ENCODE data around the gene RPGRIP1L. TPM values are rescaled to one million over a fixed set of nuclear protein-coding genes. Genes with fewer than 3 reads are reported as not detected.

The RPGRIP1L gene
- total and polyA plus RNA-seq, 2 of the 13 experiments (the other 11 are each of a cell fraction or from before 2014, with no cell fraction given) = 5.0 to 13.5 TPM

- TF ChIP-seq YEATS4 (CRISPR knock-in tag; IDR thresholded peaks at IDR 0.05; ENCODE audit: borderline replicate concordance) = peak; percentile 82
- peak; percentile 99 for TF ChIP-seq ZFX (CRISPR knock-in tag; IDR thresholded peaks at IDR 0.05; ENCODE audit: low read depth)
- TF ChIP-seq, protein P1, sequence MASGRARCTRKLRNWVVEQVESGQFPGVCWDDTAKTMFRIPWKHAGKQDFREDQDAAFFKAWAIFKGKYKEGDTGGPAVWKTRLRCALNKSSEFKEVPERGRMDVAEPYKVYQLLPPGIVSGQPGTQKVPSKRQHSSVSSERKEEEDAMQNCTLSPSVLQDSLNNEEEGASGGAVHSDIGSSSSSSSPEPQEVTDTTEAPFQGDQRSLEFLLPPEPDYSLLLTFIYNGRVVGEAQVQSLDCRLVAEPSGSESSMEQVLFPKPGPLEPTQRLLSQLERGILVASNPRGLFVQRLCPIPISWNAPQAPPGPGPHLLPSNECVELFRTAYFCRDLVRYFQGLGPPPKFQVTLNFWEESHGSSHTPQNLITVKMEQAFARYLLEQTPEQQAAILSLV (CRISPR knock-in tag; IDR thresholded peaks at IDR 0.05; ENCODE audit: borderline replicate concordance) = peak; percentile 94
- TF ChIP-seq RAD21 (CRISPR knock-in tag; IDR thresholded peaks at IDR 0.05) = peak; percentile 23
- TF ChIP-seq NFKBIZ (CRISPR knock-in tag; IDR thresholded peaks at IDR 0.05) = 0 out of 2 replicates have a peak, but pooled peaks have one; percentile 29
- TF ChIP-seq, protein P2, sequence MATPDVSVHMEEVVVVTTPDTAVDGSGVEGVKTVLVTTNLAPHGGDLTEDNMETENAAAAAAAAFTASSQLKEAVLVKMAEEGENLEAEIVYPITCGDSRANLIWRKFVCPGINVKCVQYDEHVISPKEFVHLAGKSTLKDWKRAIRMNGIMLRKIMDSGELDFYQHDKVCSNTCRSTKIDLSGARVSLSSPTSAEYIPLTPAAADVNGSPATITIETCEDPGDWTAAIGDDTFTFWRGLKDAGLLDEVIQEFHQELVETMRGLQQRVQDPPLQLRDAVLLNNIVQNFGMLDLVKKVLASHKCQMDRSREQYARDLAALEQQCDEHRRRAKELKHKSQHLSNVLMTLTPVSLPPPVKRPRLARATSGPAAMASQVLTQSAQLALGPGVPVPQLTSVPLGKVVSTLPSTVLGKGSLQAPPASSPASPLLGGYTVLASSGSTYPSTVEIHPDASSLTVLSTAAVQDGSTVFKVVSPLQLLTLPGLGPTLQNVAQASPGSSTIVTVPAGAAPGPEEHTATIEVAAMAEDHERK (CRISPR knock-in tag; IDR thresholded peaks at IDR 0.05; ENCODE audit: low read depth) = peak; percentile 84
- TF ChIP-seq ZNF326 (CRISPR knock-in tag; IDR thresholded peaks at IDR 0.05; ENCODE audit: borderline replicate concordance) = no peak
- TF ChIP-seq AGO1 (IDR thresholded peaks at IDR 0.05; ENCODE audit: low read depth, low read length, poor library complexity, severe bottlenecking) = peak; percentile 98
- TF ChIP-seq NFYB (CRISPR knock-in tag; IDR thresholded peaks at IDR 0.05) = peak; percentile 58
- TF ChIP-seq ZFAT (CRISPR knock-in tag; conservative IDR thresholded peaks at IDR 0.05) = no peak
- TF ChIP-seq ZUFSP (CRISPR knock-in tag; IDR thresholded peaks at IDR 0.05; ENCODE audit: borderline replicate concordance) = no peak
- peak; percentile 95 for TF ChIP-seq ZNF574 (CRISPR knock-in tag; IDR thresholded peaks at IDR 0.05)
- TF ChIP-seq, protein P3, sequence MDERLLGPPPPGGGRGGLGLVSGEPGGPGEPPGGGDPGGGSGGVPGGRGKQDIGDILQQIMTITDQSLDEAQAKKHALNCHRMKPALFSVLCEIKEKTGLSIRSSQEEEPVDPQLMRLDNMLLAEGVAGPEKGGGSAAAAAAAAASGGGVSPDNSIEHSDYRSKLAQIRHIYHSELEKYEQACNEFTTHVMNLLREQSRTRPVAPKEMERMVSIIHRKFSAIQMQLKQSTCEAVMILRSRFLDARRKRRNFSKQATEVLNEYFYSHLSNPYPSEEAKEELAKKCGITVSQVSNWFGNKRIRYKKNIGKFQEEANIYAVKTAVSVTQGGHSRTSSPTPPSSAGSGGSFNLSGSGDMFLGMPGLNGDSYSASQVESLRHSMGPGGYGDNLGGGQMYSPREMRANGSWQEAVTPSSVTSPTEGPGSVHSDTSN (CRISPR knock-in tag; IDR thresholded peaks at IDR 0.05) = 0 out of 2 replicates have a peak, but pooled peaks have one; percentile 19
- TF ChIP-seq KLF9 (CRISPR knock-in tag; IDR thresholded peaks at IDR 0.05; ENCODE audit: low read depth) = no peak
- TF ChIP-seq, protein P4, sequence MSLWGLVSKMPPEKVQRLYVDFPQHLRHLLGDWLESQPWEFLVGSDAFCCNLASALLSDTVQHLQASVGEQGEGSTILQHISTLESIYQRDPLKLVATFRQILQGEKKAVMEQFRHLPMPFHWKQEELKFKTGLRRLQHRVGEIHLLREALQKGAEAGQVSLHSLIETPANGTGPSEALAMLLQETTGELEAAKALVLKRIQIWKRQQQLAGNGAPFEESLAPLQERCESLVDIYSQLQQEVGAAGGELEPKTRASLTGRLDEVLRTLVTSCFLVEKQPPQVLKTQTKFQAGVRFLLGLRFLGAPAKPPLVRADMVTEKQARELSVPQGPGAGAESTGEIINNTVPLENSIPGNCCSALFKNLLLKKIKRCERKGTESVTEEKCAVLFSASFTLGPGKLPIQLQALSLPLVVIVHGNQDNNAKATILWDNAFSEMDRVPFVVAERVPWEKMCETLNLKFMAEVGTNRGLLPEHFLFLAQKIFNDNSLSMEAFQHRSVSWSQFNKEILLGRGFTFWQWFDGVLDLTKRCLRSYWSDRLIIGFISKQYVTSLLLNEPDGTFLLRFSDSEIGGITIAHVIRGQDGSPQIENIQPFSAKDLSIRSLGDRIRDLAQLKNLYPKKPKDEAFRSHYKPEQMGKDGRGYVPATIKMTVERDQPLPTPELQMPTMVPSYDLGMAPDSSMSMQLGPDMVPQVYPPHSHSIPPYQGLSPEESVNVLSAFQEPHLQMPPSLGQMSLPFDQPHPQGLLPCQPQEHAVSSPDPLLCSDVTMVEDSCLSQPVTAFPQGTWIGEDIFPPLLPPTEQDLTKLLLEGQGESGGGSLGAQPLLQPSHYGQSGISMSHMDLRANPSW (CRISPR knock-in tag; IDR thresholded peaks at IDR 0.05; ENCODE audit: borderline replicate concordance) = 0 out of 2 replicates have a peak, but pooled peaks have one; percentile 68
- TF ChIP-seq NPAS2 (CRISPR knock-in tag; IDR thresholded peaks at IDR 0.05; ENCODE audit: borderline replicate concordance) = no peak
- peak; percentile 88 for TF ChIP-seq GATAD1 (CRISPR knock-in tag; IDR thresholded peaks at IDR 0.05)
Observed at GRCh38 chr16:53703590-53704444, at the start of gene RPGRIP1L, which contains the start of gene FTO (continued).
